Karpas-422 (cell line): ENCODE results near the gene NOS1AP. TPM values are rescaled to one million over a fixed set of nuclear protein-coding genes. Genes with fewer than 3 reads are reported as not detected.

Experiments
- DNase-seq: peaks from one replicate; pipeline ENCODE4 v3.0.0-alpha.2; 2015
- H2AFZ ChIP-seq: fragments of 200-600 bp; sonication (generic); 2 replicates; pipeline ENCODE4 v1.6.1; 2014; ENCODE audit warnings: antibody characterized with exemption, low read length, mixed read lengths
- H3K27ac ChIP-seq: fragments of 200-600 bp; sonication (generic); 2 replicates; pipeline ENCODE4 v1.5.1; 2014; ENCODE audit warnings: mild to moderate bottlenecking, low read length, moderate library complexity
- H3K27me3 ChIP-seq: fragments of 200-600 bp; sonication (generic); 2 replicates; pipeline ENCODE4 v1.6.1; 2014; ENCODE audit warnings: low read length, mixed read lengths
- H3K36me3 ChIP-seq: fragments of 200-600 bp; sonication (generic); 2 replicates; pipeline ENCODE4 v1.6.1; 2014; ENCODE audit warnings: low read length, mixed read lengths; ENCODE audit not compliant: insufficient read depth
- H3K4me1 ChIP-seq: fragments of 200-600 bp; sonication (generic); 2 replicates; pipeline ENCODE4 v1.6.1; 2014; ENCODE audit warnings: mild to moderate bottlenecking, low read length, mixed read lengths
- H3K4me2 ChIP-seq: fragments of 200-600 bp; sonication (generic); 2 replicates; pipeline ENCODE4 v1.6.1; 2014; ENCODE audit warnings: low read length, low read depth, mild to moderate bottlenecking; ENCODE audit not compliant: poor library complexity, severe bottlenecking
- H3K4me3 ChIP-seq: fragments of 200-600 bp; sonication (generic); 2 replicates; pipeline ENCODE4 v1.5.1; 2014; ENCODE audit warnings: mild to moderate bottlenecking, antibody characterized with exemption, low read length, mixed read lengths
- H3K79me2 ChIP-seq: fragments of 200-600 bp; sonication (generic); 2 replicates; pipeline ENCODE4 v1.6.1; 2014; ENCODE audit warnings: mild to moderate bottlenecking, low read length, mixed read lengths
- H3K9ac ChIP-seq: fragments of 200-600 bp; sonication (generic); 2 replicates; pipeline ENCODE4 v1.6.0; 2014; ENCODE audit warnings: low read length
- H3K9me2 ChIP-seq: fragments of 200-600 bp; sonication (generic), shearing (Covaris generic); replicated peaks from 2 replicates; pipeline ENCODE4 v1.6.0; 2014; ENCODE audit warnings: mild to moderate bottlenecking, low read length, moderate library complexity; ENCODE audit not compliant: insufficient read depth
- H3K9me3 ChIP-seq: fragments of 300-700, 200-600 bp; sonication (generic); 2 replicates; pipeline ENCODE4 v1.6.1; 2014; ENCODE audit warnings: low read length, mixed read lengths
- H4K20me1 ChIP-seq: fragments of 200-600 bp; sonication (generic); 2 replicates; pipeline ENCODE4 v1.6.1; 2014; ENCODE audit warnings: mild to moderate bottlenecking, antibody characterized with exemption, low read length, low read depth; ENCODE audit not compliant: insufficient read depth
- total RNA-seq: library from RNA; depleted of rRNA; stranded (reverse); fragments of >200 nt; shearing (Covaris generic); gene quantifications from 2 replicates; pipeline ENCODE4 v1.2.3, GENCODE V29; 2014; ENCODE audit warnings: low replicate concordance

Gene NOS1AP
- total RNA-seq, 1 experiment from 2014 or later: not detected

DNA sequence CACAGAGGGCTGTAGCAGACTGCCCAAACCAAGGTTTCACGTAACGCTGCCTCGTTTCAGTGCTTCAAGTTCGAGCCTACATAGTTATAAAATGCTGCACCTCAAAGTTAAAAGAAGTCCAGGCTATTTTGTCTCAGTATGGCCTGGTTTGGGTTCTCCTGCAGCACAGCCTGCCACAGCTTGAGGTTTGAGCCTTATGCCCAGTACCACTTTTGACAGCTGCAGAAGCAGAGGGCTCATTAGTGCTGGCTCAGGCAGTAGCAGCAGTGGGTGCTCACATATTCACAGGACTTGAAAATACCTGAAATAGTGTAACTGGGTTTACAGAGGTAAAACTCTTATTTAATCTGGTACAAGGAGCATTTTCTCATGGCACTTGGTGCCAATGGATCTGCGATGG, 291.9 kb downstream of the NOS1AP start:
- H3K9me3 ChIP-seq: no peaks in the 10 kb centered on the region
- H3K27ac ChIP-seq: no peak overlapping the region
- no peaks in the 10 kb centered on the region for H3K27me3 ChIP-seq
- no peaks in the 10 kb centered on the region for H3K79me2 ChIP-seq
- no peaks in the 10 kb centered on the region for H3K36me3 ChIP-seq
- DNase-seq: no peak
- H3K4me1 ChIP-seq: no peaks in the 10 kb centered on the region
- H3K9me2 ChIP-seq: no peaks in the 10 kb centered on the region
- H3K4me3 ChIP-seq: no peak overlapping the region
- no peak overlapping the region for H2AFZ ChIP-seq
- H3K4me2 ChIP-seq: no peak overlapping the region
- H3K9ac ChIP-seq: no peak overlapping the region
- H4K20me1 ChIP-seq: no peaks in the 10 kb centered on the region

GRCh38 chr1:162363823-162364222, 294.3 kb downstream of the NOS1AP start:
- Histone ChIP-seq H3K4me3 (no peak overlapping the region), H4K20me1 (no peaks in the 10 kb centered on the region), H2AFZ (no peak overlapping the region), H3K36me3 (no peaks in the 10 kb centered on the region), H3K9me2 (no peaks in the 10 kb centered on the region), H3K79me2 (no peaks in the 10 kb centered on the region), H3K9ac (no peak overlapping the region), H3K9me3 (no peaks in the 10 kb centered on the region), H3K4me2 (no peak overlapping the region), H3K4me1 (no peaks in the 10 kb centered on the region), H3K27ac (no peak overlapping the region), H3K27me3 (no peaks in the 10 kb centered on the region)
- DNase-seq: no peak

- no peak for DNase-seq
- H3K27ac ChIP-seq: no peak overlapping the region
- H4K20me1 ChIP-seq: no peaks in the 10 kb centered on the region
- H3K36me3 ChIP-seq: no peaks in the 10 kb centered on the region
- no peaks in the 10 kb centered on the region for H3K9me3 ChIP-seq
- H3K27me3 ChIP-seq: no peaks in the 10 kb centered on the region
- H3K4me3 ChIP-seq: no peak overlapping the region
- no peak overlapping the region for H2AFZ ChIP-seq
- H3K4me1 ChIP-seq: no peaks in the 10 kb centered on the region
- no peak overlapping the region for H3K9ac ChIP-seq
- H3K79me2 ChIP-seq: no peaks in the 10 kb centered on the region
- H3K9me2 ChIP-seq: no peaks in the 10 kb centered on the region
- H3K4me2 ChIP-seq: no peak overlapping the region
Observed at GRCh38 chr1:162364498-162364897, 295.0 kb downstream of the NOS1AP start.

- no peaks in the 10 kb centered on the region for H3K9me2 ChIP-seq
- no peak overlapping the region for H2AFZ ChIP-seq
- H3K36me3 ChIP-seq: no peaks in the 10 kb centered on the region
Observed at GRCh38 chr1:162365284-162366020, 296.0 kb downstream of the NOS1AP start.

DNA sequence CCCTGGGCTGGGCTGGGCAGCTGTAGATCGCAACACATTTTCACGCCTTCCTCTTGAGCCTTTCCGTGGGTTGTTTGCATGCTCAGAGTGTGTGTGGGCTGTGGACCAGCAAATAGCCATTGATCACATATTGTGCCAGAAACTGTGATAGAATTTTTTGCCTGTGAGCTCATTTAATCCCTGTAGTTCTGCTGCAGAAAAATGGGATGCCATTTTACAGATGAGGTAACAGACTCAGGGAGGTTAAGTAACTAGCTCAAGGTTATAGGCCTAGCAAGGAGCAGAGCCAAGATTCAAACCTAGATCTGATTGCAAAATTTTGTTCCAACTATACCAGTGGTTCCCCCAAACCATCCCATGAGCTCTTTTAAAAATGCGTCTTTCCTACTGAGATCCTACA, 296.7 kb downstream of the NOS1AP start:
- Histone ChIP-seq H3K36me3 (no peaks in the 10 kb centered on the region), H3K79me2 (no peaks in the 10 kb centered on the region)

More at GRCh38 chr1:162365284-162366020, 296.0 kb downstream of the NOS1AP start:
- H3K9me3 ChIP-seq: no peaks in the 10 kb centered on the region
- H3K4me1 ChIP-seq: no peaks in the 10 kb centered on the region
- no peak for DNase-seq
- H3K27ac ChIP-seq: no peak overlapping the region
- H3K9ac ChIP-seq: no peak overlapping the region
- no peak overlapping the region for H3K4me3 ChIP-seq
- no peaks in the 10 kb centered on the region for H3K27me3 ChIP-seq
- no peak overlapping the region for H3K4me2 ChIP-seq
- H4K20me1 ChIP-seq: no peaks in the 10 kb centered on the region
- no peaks in the 10 kb centered on the region for H3K79me2 ChIP-seq

DNA sequence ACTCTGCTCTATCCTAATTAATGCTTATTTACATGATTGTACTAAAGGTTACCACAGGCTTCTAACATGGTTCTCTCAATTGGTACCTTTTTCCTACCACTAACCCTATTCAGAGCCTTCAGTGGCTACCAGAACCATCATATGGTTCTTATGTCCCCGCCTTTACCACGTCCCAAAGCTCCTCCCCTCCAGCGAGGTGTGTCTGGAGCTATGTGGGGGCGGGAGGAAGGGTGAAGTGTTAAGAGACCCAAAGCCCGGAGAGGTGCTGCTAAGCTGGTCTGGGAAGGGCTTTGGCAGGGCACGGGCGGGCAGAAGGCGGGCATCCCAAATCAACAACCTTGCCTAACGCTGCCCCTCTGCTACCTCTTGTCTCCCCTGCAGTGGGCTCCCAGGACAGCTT, 297.2 kb downstream of the NOS1AP start:
- Histone ChIP-seq H3K4me2 (no peak overlapping the region), H2AFZ (no peak overlapping the region), H3K4me3 (no peak overlapping the region), H3K9me2 (no peaks in the 10 kb centered on the region), H3K79me2 (no peaks in the 10 kb centered on the region), H3K4me1 (peaks cover under 1% of the 10 kb centered on the region), H3K27ac (no peak overlapping the region), H3K36me3 (no peaks in the 10 kb centered on the region), H3K9ac (no peak overlapping the region), H3K9me3 (no peaks in the 10 kb centered on the region), H3K27me3 (no peaks in the 10 kb centered on the region), H4K20me1 (no peaks in the 10 kb centered on the region)
- DNase-seq: no peak

More for the DNA sequence above, 296.7 kb downstream of the NOS1AP start:
- no peak overlapping the region for H3K4me3 ChIP-seq
- no peaks in the 10 kb centered on the region for H3K4me1 ChIP-seq
- H4K20me1 ChIP-seq: no peaks in the 10 kb centered on the region
- no peak overlapping the region for H3K27ac ChIP-seq
- H3K9me3 ChIP-seq: no peaks in the 10 kb centered on the region
- H2AFZ ChIP-seq: no peak overlapping the region
- no peaks in the 10 kb centered on the region for H3K27me3 ChIP-seq
- H3K9me2 ChIP-seq: no peaks in the 10 kb centered on the region
- no peak overlapping the region for H3K4me2 ChIP-seq
- H3K9ac ChIP-seq: no peak overlapping the region
- DNase-seq: no peak

DNA sequence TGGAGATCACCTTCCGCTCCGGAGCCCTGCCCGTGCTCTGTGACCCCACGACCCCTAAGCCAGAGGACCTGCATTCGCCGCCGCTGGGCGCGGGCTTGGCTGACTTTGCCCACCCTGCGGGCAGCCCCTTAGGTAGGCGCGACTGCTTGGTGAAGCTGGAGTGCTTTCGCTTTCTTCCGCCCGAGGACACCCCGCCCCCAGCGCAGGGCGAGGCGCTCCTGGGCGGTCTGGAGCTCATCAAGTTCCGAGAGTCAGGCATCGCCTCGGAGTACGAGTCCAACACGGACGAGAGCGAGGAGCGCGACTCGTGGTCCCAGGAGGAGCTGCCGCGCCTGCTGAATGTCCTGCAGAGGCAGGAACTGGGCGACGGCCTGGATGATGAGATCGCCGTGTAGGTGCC, 297.6 kb downstream of the NOS1AP start:
- Histone ChIP-seq H3K9me2 (no peaks in the 10 kb centered on the region), H3K79me2 (no peaks in the 10 kb centered on the region), H3K27me3 (no peaks in the 10 kb centered on the region), H2AFZ (no peak overlapping the region), H4K20me1 (no peaks in the 10 kb centered on the region), H3K4me2 (no peak overlapping the region), H3K9me3 (no peaks in the 10 kb centered on the region), H3K4me3 (no peak overlapping the region), H3K27ac (no peak overlapping the region), H3K36me3 (no peaks in the 10 kb centered on the region), H3K9ac (no peak overlapping the region), H3K4me1 (peaks cover 5% of the 10 kb centered on the region)
- no peak for DNase-seq

DNA sequence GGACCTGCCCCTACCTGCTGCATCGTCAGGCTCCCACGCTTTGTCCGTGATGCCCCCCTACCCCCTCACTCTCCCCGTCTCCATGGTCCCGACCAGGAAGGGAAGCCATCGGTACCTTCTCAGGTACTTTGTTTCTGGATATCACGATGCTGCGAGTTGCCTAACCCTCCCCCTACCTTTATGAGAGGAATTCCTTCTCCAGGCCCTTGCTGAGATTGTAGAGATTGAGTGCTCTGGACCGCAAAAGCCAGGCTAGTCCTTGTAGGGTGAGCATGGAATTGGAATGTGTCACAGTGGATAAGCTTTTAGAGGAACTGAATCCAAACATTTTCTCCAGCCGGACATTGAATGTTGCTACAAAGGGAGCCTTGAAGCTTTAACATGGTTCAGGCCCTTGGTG, 298.3 kb downstream of the NOS1AP start:
- peaks cover 12% of the 10 kb centered on the region for H3K4me1 ChIP-seq
- no peak overlapping the region for H3K4me2 ChIP-seq
- no peaks in the 10 kb centered on the region for H3K9me3 ChIP-seq
- H3K4me3 ChIP-seq: no peak overlapping the region
- no peaks in the 10 kb centered on the region for H3K27me3 ChIP-seq
- no peaks in the 10 kb centered on the region for H3K9me2 ChIP-seq
- DNase-seq: no peak
- no peak overlapping the region for H3K27ac ChIP-seq
- H2AFZ ChIP-seq: no peak overlapping the region
- H4K20me1 ChIP-seq: no peaks in the 10 kb centered on the region
- H3K9ac ChIP-seq: no peak overlapping the region
- H3K79me2 ChIP-seq: no peaks in the 10 kb centered on the region
- H3K36me3 ChIP-seq: no peaks in the 10 kb centered on the region
